DMS114 treated with DMSO at 0.1 percent for 48 hours (cell line): ENCODE data around the gene ANGPTL4.

Experiments
- DNase-seq: peaks from one replicate; lab custom pipeline; 2025; ENCODE audit not compliant: unreplicated experiment; lab: John Stamatoyannopoulos, UW

ANGPTL4 gene

DNA sequence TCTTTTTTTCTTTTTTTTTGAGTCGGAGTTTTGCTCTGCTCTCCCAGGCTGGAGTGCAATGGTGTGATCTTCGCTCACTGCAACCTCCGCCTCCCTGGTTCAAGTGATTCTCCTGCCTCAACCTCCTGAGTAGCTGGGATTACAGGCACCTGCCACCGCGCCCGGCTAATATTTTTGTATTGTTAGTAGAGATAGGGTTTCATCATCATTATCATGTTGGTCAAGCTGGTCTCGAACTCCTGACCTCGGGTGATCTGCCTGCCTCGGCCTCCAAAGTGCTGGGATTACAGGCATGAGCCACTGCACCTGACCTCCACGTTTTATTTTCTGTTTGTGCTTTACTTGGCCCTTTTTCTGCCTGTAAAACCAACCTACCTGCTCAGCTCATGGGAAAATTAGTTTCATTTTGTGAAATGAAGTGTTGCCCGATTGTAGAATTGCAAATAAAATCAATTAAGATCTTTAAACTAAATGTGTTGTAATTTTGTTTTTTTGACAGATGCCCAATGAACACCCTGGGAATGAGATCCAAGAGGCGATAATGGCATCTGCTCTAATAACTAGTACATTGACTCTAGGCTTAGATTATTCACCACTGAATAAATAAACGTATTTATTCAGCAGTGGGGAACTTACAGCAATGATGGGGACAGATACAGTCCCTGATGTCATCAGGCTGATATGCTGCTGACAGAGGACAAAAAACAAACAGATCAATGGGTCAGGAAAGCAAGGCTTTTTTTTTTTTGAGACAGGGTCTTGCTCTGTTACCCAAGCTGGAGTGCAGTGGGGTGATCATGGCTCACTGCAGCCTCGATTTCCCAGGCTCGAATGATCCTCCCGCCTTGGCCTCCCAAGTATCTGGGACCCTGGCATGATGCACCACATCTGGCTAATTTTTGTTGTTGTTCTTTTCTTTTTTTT, 24.0 kb downstream of the ANGPTL4 start:
- no peak for DNase-seq

DNA sequence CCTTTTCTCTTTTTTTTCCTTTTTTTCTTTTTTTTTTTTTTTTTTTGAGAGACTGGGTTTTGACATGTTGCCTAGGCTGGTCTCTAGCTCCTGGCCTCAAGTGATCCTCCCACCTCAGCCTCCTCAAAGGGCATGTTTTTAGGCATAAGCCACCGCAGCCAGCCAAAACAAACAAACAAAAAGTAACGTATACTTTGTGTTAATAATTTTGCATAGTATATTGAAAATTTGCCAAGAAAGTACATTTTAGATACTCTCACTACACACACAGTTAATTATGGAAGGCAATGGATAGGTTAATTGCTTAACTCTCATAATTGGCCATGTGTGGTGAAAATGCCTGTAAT, 24.6 kb downstream of the ANGPTL4 start:
- no peak for DNase-seq

DNA sequence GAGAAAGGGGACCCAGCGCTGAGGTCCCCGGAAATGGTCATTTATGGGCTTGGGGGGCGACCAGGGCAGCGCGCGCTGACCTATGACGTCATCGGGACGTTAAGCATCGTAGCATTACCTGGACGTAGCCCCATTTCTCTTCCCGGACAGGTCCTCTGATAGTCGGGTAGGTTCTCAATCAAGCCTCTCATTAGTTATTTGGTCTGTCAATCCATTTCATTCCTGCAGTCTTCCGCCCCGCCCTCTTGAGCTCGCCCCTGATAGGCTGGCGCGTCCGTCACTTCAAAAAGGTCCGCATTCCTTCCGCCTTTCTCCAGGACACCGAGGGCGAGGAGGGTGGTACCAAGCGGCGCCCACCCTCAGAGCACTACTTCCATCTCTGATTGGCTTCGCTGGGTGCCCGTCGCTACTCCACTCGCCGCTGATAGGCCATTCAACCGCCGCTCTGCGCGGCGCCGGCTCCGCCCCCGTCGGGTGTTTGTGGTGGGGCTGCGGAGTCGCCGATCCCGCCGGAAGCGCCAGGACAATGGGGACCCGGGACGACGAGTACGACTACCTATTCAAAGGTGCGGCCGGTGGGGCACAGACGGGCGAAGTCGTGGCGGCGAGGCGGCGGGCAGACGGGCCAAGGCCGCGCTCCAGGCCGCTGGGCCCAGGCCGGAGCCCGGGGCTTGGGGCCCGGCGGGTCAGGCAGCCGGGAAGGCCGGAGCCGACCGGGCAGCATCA, 26.1 kb downstream of the ANGPTL4 start, which contains the start of gene RAB11B:
Gene RAB11B, plus strand, starts transcription at position 470 of the 726 bp plus-strand sequence. Its CDS starts 57 bp downstream, at position 527.
- DNase-seq, result peak; percentile 98

DNA sequence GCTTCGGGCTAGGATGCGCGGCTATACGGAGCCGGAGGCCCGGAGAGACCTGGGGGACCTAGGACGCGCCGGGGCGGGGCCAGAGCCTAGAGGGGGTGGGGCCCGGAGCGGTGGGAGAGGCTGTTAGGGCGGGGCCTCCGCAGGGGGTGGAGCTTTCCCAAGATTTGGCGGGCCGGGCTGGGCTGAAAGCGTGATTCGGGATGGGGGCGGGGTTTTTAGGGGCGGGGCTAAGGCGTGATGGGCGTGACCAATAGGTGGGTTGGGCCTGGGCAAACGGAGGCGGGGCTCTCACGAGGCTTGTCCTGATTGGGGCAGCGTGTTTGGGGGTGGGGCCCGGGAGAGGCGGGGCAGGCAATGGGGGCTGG, 26.6 kb downstream of the ANGPTL4 start:
- peak; percentile 40 for DNase-seq

DNA sequence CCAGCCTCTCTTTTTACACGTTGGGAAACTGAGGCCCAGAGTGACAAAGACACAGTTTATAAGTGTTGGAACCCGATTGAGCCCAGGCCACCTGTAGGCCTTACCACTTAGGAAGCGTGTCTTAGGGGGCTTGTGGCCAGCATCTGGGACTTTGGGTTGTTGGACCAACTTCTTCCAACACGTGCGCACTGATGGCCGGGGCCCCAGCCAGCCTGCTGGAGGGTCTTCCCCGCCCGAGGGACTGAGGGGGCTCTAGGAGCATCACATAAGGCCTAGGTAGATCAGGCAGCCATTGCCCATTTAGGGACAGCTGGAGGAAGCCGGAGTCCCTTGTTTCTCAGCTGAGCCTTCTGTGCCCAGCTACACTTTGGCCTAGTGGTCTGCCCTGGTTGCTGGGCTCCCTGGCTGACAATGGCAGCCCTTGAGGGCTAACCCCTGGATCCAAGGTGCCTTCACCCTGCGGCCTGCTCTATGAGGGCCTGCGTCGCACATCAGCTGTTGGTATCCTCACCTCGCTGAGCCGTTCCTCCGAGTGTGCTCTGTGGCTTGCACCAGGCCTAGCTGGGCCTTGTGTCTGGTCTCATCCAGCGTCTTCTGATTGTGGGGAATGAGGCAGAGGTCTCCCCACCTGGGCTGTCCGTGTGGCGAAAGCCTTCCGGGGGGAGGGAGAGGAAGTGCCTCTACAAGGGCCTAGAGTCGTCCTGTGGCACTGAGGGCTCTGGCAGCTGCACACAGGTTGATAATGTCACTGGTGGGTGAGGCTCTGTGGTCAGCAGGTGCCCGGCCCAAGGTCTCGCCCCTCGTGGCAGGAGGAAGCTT, 27.5 kb downstream of the ANGPTL4 start:
- DNase-seq, result no peak

DNA sequence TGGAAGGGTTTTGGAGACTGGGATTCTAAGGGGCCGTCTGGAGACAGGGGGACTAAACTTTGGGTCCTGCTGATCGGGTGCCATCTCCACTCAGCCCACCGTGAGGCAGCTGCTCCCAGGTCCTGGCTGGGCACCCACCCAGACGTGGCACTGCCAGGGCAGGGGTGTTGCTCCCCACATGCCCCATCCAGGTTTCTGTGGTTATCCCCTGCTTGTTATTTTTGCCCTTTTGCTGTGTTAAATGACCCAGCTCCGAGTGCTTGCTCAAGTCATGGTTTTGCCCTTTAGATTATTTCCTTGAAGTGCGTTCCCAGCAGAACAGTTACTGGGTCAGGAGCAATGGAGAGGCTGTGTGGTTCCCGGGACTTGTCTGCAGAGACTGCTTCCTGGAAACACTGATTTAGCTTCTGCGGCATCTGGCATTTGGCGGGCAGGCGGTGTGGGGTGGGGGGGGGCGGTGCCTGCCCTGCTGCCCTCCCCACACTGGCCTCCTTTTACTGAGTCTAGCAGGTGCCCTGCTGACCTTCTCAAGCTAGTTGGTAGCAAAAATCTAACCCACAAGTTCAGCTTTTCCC, 28.1 kb downstream of the ANGPTL4 start:
- no peak for DNase-seq

DNA sequence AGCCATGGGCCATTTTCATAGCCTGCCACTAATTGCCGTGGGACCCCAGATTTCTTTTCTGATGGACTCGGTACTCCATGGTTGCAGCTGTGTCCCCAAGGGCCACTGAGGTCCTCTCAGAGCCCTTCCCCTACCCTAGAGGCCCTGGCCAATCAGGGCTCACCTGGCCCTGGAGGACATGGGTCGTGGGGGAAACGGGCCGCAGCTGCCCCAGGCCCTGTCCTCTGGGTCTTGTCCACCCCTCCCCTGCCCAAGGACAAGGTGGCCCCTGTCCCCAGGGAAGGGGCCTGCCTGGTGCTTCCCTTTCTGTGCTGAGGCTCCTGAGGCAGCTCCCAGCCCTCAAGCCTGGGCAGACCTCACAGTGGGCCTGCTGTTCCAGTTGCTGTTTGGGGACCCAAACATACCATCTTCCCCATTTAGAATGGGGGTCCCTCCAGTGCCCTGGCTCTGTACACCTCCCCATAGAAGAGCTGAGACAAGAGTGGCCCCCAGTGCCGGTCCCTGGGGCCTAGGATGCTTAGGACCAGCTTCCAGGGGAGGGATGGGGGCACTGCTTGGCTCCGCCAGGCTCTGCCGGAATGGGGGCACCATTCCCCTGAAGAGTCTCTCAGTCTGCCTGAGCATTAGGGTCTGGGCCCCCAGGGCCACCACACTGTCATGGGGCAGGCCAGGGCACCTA, 29.4 kb downstream of the ANGPTL4 start:
- no peak for DNase-seq

DNA sequence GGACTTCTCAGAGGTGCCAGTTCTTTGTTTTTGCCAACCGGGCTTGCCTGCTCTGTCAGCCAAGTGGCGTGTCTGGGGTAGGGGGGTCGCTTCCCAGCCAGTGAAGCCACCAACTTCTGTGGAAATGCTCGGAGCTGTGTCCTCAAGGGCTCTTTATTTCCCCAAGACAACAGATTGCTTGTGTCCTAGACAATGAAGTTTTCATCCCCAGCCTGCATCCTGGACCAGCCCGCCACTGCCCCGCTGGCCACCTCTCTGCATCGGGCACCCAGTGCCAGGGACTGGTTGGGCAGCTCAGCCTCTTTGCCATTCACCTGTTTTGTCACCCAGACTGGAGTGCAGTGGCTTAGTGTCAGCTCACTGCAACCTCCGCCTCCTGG, 29.9 kb downstream of the ANGPTL4 start:
- DNase-seq, result no peak

DNA sequence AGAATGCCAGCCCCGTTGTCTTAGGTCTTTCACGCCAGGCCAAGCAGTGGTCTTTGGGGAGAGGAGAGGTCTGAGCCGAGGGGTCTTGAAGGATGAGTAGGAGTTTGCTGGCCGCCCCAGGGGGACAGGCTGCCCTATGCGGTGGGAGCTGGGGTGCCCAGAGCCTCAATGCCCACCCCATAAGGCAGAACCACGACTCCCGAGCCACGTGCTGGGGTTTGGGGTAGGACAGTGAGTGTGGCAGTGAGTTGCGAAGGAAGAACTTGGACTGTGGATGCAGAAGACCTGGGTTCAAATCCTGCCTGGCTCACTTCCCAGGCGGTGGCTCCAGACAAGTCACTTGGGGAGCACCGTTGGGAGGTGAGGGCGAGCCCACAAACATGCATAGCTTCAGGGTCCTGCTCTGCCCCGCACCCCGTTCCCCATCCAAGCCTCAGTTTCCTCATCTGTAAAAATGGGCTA, 31.7 kb downstream of the ANGPTL4 start:
- DNase-seq, result no peak

DNA sequence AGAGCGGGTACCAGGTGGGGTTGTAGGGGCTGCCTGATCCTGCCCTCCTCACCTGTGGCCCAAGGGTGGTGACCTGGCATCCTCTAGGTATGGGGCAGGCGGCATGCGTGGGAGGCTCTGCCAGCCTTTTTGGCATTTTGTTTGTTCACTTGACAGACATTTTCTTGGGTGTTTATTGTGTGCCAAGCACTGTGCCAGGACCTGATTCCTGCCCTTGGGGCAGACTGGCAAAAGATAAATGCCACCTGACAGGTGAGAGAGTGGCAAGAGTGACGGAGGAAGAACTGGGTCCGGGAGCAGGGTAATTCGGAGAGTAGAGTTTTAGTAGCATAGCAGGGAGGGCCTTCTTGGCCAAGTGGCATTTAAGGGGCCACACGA, 32.2 kb downstream of the ANGPTL4 start:
- no peak for DNase-seq

DNA sequence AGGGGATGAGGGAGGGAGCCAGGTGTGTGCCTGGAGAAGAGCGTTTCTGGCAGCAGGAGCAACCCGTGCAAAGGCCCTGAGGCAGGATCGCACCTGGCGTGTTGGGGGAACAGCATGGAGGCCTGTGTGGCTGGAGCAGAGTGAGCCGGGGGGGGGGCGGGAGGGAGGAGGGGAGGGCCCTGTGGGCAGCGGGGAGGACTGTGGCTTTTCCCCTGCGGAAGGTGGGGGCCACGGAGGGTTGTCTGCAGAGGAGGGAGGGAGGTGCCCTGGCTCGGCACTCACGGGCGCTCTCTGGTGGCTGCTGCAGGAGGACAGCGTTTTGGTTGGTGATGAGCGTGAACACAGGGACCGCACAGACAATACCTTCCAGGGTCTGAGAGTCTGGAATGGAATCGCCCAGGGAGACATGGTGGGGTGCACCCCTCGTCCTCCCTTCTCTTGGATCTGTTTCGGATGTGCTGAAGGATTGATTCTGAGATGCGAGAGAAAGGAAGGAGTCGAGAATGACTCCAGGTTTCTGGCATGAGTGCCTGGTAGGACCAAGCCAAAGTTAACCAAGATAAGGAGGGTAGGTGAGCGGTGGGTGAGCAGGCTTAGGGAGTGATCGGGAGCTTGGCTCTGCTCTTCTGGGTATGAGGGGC, 32.7 kb downstream of the ANGPTL4 start:
- DNase-seq, result peak; percentile 15

DNA sequence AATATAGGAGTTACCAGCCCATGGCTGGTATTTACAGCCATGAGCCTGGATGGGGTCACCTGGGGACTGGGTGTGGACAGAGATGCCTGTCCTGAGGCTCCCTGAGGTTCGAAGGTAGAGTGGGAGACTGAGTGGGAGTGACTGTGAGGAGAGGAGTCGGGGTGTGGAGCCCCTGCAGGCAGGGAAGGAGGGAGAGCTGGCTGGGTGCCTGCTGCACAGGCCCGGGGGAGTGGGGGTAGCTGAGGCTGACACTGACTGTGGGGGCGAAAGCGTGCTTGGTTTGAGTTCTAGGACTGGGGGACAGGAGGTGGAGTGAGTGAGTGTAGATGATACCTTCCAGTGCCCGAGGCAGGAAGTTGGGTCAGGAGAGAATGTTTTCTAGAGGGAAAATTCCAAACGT, 33.3 kb downstream of the ANGPTL4 start:
- no peak for DNase-seq

DNA sequence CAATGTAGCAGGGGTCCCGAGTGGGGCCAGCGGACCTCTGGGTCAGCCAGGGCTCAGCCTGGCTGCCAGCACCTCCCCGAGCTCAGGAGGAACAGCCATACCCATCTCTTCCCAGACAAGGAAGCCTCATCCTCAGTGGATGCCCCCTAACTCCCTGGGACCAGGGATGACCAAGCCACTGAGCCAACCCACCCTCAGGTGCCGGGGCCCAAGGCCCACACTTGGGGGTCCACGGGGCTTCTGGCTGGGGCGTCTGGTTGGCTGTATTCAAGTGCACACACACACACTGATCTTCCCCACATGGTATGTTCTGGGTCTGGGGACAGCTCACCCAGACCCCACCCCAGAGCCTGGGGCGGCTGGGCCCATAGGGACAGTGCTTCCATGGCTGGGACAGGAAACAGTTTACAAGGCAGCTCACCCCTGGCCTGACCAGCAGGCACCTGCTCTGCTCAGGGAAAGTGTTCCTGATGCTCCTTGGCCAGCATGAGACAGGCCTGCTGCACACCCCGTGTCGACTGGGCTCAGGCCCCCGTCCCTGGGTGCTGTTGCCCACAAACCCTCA, 33.9 kb downstream of the ANGPTL4 start:
- no peak for DNase-seq

DNA sequence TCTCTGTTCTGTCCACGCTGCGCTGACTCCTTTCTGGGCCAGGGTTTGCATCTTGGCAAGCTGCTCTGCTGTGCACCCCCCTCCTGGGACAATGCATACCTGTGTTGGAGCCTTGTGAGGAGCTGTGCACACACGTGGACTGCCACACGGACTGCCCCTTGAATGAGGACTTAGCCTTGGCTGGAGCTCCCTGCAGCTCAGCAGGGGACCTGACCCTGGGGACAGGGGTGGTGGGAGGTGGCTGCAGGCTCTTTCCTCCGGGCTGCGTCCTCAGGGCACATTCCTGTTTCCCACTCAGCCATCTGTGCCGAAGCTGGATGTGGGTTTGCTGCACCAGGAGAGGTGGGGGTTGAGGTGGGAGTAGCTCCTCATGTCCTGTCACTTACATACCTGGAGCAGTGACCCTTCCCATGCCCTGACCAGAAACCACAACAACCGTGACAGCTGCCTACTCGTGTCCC, 34.4 kb downstream of the ANGPTL4 start:
- DNase-seq, result no peak

DNA sequence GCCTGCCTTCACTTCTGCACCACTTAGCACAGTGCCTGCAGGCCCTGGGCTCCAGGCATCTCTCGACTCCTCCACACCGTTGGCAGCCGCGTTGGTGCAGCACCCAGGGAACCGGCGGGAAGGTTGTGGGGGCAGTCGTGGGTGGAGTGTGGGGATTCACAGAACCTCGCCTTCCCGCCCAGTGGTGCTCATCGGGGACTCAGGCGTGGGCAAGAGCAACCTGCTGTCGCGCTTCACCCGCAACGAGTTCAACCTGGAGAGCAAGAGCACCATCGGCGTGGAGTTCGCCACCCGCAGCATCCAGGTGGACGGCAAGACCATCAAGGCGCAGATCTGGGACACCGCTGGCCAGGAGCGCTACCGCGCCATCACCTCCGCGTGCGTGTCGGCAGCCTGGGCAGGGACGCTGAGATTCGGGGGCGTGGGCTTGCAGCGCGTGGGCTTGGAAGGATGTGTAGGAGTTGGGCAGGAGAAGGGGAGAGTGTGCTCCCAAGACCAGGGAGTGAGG, 35.8 kb downstream of the ANGPTL4 start:
- no peak for DNase-seq

DNA sequence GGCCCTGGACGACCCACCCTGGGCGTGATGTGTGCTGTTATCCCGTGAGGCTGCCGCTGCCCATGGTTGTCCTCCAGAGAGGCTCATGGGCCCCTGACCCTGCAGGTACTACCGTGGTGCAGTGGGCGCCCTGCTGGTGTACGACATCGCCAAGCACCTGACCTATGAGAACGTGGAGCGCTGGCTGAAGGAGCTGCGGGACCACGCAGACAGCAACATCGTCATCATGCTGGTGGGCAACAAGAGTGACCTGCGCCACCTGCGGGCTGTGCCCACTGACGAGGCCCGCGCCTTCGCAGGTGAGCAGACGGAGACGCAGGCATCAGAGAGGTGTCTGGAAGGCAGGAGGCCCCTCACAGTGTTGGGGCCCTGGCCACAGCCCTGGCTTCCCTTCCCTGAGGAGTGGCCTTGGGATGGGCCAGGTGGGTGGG, 38.0 kb downstream of the ANGPTL4 start:
- DNase-seq, result no peak

DNA sequence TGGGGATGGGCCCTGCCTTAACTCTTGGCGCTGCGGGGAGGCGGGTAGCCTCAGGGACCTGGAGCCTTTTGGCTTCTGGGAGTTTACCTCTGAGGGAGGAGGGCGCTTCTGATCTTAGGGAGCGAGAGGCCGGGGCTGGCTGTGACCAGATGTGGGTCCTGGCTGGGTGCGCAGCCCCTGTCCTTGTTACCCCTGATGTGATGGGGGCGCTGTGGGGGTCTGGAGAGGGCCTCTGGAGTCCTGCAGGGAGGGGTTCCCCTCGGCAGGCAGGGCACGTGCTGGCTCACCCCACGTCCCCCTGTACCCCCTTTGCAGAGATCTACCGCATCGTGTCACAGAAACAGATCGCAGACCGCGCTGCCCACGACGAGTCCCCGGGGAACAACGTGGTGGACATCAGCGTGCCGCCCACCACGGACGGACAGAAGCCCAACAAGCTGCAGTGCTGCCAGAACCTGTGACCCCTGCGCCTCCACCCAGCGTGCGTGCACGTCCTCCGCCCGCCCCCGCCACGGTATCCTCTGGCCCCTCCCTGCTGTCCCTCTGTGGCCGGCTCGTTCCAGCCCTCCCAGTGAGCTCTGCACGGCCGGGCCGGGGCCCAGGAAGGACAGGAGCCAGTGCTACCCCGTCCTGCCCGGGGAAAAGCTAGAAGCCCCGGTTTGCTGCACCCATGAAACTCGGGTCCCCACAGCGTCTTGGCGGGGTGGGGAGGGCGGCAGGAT, 39.3 kb downstream of the ANGPTL4 start:
- DNase-seq, result no peak

DNA sequence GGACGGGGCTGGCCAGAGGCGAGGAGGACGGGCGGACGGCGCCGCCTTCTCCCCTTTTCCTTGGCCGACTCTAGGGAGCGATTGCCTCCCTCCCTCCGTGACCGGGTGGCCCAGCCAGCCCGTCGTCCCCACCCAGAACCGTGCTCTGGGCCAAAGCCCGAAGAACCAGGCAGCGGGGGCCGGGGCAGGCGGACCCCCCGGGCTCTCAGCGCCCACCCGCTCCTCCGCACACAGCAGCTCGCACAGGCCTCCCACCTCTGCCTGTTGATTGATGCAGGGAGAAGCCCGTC, 39.8 kb downstream of the ANGPTL4 start:
- no peak for DNase-seq
